PC-9 (cell line): ENCODE measurements around the gene ASB10.

ENCODE experiments used
- EZH2 ChIP-seq: fragments of 200-600 bp; sonication (generic); IDR thresholded peaks from 2 replicates; pipeline ENCODE4 v1.8.0; 2017; ENCODE audit warnings: antibody characterized with exemption, low read depth
- TF ChIP-seq, protein P1 (sequence below): fragments of 200-600 bp; sonication (generic); conservative IDR thresholded peaks from 2 replicates; pipeline ENCODE4 v1.6.1; 2017; ENCODE audit warnings: mixed run types, antibody characterized with exemption, mild to moderate bottlenecking, moderate library complexity

DNA sequence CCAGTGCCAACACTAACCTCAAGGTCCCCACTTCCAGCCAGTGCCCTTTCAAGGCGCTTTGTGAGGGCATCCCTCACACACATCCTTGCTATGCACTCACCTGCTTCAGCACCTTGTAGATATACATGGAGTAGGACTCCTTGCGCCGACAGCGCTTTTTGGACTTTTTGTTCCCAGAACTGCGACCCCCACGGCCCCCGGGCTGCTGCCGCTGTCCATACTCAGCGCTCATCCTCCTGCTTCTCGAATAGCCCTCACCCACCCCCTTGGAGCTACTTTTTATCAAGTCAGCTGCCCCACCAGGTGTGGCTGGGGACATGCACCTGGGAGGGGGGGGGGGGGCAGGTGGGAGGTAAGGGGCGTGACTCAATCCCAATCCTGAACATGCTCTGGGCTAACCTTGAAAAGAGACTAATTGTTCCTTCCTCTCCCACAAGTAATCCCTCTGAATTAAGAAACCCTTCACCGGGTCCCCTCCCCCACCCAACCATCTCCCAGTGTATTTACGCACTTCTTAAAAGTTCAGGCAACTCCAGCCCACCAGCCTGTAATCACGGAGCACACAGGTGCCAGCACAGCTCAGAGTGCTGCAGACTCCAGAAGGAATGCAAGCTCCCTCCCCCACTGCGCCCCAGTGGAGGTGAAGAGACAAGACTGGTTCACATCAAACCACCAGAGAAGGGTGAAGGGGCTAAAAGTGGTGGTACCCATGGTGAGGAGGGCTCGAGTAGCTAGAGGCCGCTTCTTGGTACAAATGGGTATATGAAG, 23.2 kb upstream of the ASB10 start, which contains the start of gene H2BK1:
- TF ChIP-seq, protein P1, sequence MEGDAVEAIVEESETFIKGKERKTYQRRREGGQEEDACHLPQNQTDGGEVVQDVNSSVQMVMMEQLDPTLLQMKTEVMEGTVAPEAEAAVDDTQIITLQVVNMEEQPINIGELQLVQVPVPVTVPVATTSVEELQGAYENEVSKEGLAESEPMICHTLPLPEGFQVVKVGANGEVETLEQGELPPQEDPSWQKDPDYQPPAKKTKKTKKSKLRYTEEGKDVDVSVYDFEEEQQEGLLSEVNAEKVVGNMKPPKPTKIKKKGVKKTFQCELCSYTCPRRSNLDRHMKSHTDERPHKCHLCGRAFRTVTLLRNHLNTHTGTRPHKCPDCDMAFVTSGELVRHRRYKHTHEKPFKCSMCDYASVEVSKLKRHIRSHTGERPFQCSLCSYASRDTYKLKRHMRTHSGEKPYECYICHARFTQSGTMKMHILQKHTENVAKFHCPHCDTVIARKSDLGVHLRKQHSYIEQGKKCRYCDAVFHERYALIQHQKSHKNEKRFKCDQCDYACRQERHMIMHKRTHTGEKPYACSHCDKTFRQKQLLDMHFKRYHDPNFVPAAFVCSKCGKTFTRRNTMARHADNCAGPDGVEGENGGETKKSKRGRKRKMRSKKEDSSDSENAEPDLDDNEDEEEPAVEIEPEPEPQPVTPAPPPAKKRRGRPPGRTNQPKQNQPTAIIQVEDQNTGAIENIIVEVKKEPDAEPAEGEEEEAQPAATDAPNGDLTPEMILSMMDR, result no peak
- no peak for TF ChIP-seq EZH2
